ENCODE results near the gene SPZ1.

DNA sequence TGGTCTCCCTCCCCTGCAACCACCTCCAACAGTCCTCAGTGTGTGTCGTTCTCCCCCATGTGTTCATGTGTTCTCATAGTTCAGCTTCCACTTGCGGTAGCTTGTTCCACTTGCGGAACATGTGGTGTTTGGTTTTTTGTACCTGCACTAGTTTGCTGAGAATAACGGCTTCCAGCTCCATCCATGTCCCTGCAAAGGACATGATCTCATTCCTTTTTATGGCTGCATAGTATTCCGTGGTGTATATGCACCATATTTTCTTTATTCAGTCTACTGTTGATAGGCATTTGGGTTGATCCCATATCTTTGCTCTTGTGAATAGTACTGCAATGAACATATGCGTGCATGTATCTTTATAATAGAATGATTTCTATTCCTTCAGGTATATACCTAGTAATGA, 45.1 kb downstream of the SPZ1 start:
- TF ChIP-seq, protein P1, sequence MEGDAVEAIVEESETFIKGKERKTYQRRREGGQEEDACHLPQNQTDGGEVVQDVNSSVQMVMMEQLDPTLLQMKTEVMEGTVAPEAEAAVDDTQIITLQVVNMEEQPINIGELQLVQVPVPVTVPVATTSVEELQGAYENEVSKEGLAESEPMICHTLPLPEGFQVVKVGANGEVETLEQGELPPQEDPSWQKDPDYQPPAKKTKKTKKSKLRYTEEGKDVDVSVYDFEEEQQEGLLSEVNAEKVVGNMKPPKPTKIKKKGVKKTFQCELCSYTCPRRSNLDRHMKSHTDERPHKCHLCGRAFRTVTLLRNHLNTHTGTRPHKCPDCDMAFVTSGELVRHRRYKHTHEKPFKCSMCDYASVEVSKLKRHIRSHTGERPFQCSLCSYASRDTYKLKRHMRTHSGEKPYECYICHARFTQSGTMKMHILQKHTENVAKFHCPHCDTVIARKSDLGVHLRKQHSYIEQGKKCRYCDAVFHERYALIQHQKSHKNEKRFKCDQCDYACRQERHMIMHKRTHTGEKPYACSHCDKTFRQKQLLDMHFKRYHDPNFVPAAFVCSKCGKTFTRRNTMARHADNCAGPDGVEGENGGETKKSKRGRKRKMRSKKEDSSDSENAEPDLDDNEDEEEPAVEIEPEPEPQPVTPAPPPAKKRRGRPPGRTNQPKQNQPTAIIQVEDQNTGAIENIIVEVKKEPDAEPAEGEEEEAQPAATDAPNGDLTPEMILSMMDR (IDR thresholded peaks at IDR 0.05; ENCODE audit: borderline replicate concordance, extremely low read depth, low read length, poor library complexity, severe bottlenecking): no peak
- no peak for TF ChIP-seq EZH2 (IDR thresholded peaks at IDR 0.05; ENCODE audit: borderline replicate concordance, low read depth, low read length, severe bottlenecking)
